ENCODE data around the gene DUSP1. TPM values are rescaled to one million over a fixed set of nuclear protein-coding genes. Genes with fewer than 3 reads are reported as not detected.

The DUSP1 gene
- total and polyA plus RNA-seq, 9 of the 15 experiments (the other 6 are each of a cell fraction or from before 2014, with no cell fraction given) = 2.1 to 14.2 (median 8.5) TPM

- TF ChIP-seq ATF6 (CRISPR knock-in tag; IDR thresholded peaks at IDR 0.05) (no peak), CHD7 (IDR thresholded peaks at IDR 0.05; ENCODE audit: low read depth, low read length) (no peak), BHLHE40 (IDR thresholded peaks at IDR 0.05; ENCODE audit: low read length) (peak; percentile 19; the same call in 1 of the 2 replicates), SNRNP70 (optimal IDR thresholded peaks at IDR 0.05; ENCODE audit: low read depth, low read length) (no peak), ZNF253 (CRISPR knock-in tag; conservative IDR thresholded peaks at IDR 0.05) (no peak), ZBTB33 (CRISPR knock-in tag; IDR thresholded peaks at IDR 0.05) (0 out of 2 replicates have a peak, but pooled peaks have one; percentile 25), ZNF695 (CRISPR knock-in tag; IDR thresholded peaks at IDR 0.05) (no peak), FOXO4 (CRISPR knock-in tag; IDR thresholded peaks at IDR 0.05) (no peak)
Observed at GRCh38 chr5:172788771-172789686, 18.0 kb upstream of the DUSP1 start (continued).
